GM19324 (cell line): ENCODE data around the gene PGM3.

ENCODE experiments used
- ATAC-seq: cut with Tn5 transposase; IDR thresholded peaks from one replicate; pipeline ENCODE4 v1.9.1; 2021; ENCODE audit warnings: mild to moderate bottlenecking, moderate library complexity; ENCODE audit not compliant: unreplicated experiment, low FRiP score

Gene PGM3

DNA sequence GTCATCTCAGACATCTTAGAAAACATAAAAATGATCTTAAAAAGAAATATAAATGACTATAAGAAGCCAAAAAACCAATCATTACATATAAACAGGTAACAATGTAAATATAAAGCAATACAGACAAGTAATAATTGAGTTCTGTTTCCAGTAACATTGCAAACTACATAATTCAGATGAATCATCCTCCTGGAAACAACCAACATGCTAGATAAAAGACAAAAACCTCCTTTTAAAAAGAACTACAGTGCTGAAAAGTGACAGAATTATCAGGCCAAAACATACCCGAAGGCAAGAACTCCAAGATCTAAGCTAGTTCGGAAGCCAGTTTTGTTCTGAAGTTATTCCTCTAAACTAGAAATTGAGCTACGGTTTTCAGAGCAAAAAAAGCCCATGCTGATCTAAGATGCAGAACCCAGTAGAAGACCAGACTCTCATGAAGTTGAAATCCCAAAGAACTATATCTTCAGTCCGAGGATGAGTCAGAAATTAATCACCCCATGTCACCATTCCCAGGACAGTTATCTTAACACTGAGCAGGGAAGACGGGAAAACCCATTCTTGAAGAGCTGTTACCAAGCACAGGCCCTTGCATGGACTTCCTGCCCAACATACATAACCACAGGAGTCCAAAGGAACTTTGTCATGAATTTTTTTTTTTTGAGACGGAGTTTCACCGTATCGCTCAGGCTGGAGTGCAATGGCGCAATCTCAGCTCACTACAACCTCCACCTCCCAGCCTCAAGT lies 9.8 kb downstream of the PGM3 start:
- no peak for ATAC-seq

GRCh38 chr6:83182114-83182513 lies 11.0 kb downstream of the PGM3 start:
- no peak for ATAC-seq

GRCh38 chr6:83180426-83180950 lies 12.6 kb downstream of the PGM3 start:
- ATAC-seq, result no peak

GRCh38 chr6:83176246-83176645 lies 16.8 kb downstream of the PGM3 start:
- no peak for ATAC-seq

- ATAC-seq, result no peak
Observed at GRCh38 chr6:83169511-83169910, 23.6 kb downstream of the PGM3 start.

DNA sequence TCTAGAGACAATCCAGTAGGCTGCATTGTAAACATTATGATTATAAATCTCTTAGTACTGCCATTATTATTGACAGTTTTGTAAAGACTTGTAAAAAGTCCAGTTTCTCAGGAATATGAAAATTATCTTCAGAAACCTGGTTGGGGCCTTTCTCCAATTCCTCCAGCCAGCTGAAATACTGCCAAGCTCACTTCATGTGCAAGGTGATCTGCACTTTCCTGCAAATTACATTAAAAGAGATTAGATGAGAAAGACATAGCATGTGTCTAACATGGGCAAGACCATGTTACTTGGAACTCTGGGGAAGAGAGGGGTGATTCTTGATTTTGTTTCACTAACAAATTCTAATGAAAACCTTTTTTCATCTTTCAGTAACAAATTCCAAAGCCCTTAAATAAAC lies 24.0 kb downstream of the PGM3 start:
- ATAC-seq, result no peak

DNA sequence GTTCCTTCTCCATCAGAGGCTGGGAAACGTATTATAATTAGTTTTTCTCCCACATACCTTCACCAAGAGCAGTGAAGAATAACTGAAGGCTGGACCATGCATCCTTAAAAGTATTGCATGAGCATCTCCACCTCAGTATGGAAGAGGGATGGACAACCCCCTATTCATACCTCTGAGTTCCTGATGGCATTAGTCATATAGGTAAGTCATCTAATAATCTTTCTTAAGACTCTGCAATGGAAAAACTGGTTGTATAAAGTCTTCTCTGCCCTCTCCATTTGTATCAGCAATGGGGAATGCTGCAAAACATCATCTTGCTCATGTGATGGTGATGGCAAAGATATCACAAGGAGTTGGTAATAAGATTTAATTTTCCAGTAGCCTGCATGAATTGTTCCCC lies 24.5 kb downstream of the PGM3 start:
- no peak for ATAC-seq

GRCh38 chr6:83167726-83168278 lies 25.3 kb downstream of the PGM3 start:
- no peak for ATAC-seq

GRCh38 chr6:83160167-83160566 lies 32.9 kb downstream of the PGM3 start:
- no peak for ATAC-seq

- no peak for ATAC-seq
Observed at GRCh38 chr6:83155794-83156193, 37.3 kb downstream of the PGM3 start.

- ATAC-seq, result no peak
Observed at GRCh38 chr6:83153883-83154521, 39.1 kb downstream of the PGM3 start.

GRCh38 chr6:83152913-83153312 lies 40.2 kb downstream of the PGM3 start:
- ATAC-seq, result no peak

GRCh38 chr6:83151114-83151513 lies 42.0 kb downstream of the PGM3 start:
- no peak for ATAC-seq

DNA sequence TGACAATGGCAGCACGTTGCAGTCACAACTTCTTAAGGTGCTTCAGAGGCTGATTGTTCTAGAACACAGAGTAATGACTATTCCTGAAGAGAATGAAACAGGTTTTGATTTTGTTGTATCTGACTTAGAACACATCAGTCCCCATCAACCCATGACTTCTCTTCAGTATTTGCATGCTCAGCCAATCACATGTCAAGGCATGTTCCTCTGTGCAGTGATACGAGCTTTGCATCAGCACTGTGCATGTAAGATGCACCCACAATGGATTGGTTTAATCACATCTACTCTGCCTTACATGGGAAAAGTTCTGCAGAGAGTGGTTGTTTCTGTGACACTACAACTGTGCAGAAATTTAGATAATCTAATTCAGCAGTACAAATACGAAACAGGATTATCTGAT lies 54.3 kb downstream of the PGM3 start:
- ATAC-seq, result no peak

GRCh38 chr6:83138118-83138722 lies 54.8 kb downstream of the PGM3 start:
- ATAC-seq, result no peak

DNA sequence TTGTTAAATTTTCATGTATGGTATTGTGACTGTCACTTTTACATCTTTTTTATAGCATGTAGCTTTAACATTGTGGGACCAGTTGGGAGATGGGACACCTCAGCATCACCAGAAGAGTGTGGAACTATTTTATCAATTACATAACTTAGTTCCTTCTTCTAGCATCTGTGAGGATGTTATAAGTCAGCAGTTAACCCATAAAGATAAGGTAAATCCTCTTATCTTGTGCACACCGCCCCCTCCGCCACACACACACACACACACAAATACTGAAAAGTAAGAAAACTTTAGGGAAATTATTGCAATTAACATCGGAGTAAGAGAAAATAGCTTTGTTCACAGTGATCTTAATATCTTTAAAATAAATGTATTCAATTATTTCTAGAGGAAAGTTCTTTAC lies 60.9 kb downstream of the PGM3 start:
- no peak for ATAC-seq

DNA sequence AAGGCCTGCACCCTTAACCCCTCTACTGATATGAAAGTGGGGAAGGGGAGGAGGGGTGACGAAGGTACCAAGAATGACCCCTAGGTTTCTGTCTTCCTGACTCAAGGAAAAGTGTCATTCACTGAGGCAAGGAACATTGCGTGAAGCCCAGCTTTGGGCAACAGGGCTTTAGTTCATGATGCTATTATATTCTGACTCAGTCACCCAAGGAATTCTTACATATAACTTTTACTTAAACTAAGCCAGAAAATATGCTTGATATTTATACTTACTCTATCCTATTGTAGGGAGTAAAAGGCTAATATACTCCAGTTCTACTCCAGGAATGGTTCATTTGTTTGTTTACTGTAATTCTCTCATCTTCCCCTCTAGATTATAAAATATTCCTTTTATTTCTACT lies 65.1 kb downstream of the PGM3 start:
- ATAC-seq, result no peak

GRCh38 chr6:83127258-83127657 lies 65.8 kb downstream of the PGM3 start:
- ATAC-seq, result no peak

GRCh38 chr6:83126807-83127206 lies 66.3 kb downstream of the PGM3 start:
- ATAC-seq, result no peak

- no peak for ATAC-seq
Observed at GRCh38 chr6:83126223-83126622, 66.8 kb downstream of the PGM3 start.

- ATAC-seq, result no peak
Observed at GRCh38 chr6:83125425-83125824, 67.6 kb downstream of the PGM3 start.
